Right cardiac atrium (tissue), 5 donors: ENCODE data around the gene ASB17. TPM values are rescaled to one million over a fixed set of nuclear protein-coding genes. Genes with fewer than 3 reads are reported as not detected.
"Not testable (repeated sequence)": the region's sequence is repeated elsewhere in the genome, so short reads cannot be mapped to it uniquely, and the experiment has no call there.

Experiments
- ATAC-seq, 2 donors: fragments of 200-7000 bp; cut with Tn5 transposase; one replicate each; pipeline versions ENCODE4 v1.8.0 to v1.9.1; 2020; ENCODE audit warnings: moderate library complexity in 2 of 2, mild to moderate bottlenecking in 1 of 2
- DNase-seq, 3 donors: peaks; one replicate each; pipeline ENCODE4 v3.0.0-alpha.2; 2020
- H3K27ac ChIP-seq: one replicate; pipeline ENCODE4 v1.5.1; 2013; ENCODE audit warnings: mild to moderate bottlenecking, low read length, control low read depth, moderate library complexity
- H3K27me3 ChIP-seq: one replicate; pipeline ENCODE4 v1.6.1; 2013; ENCODE audit not compliant: control insufficient read depth, insufficient read depth
- H3K4me1 ChIP-seq: one replicate; pipeline ENCODE4 v1.6.1; 2013; ENCODE audit warnings: low read length; ENCODE audit not compliant: control insufficient read depth, insufficient read depth
- H3K4me3 ChIP-seq: one replicate; pipeline ENCODE4 v1.5.1; 2013; ENCODE audit warnings: low read length, control low read depth
- H3K9me3 ChIP-seq: one replicate; pipeline ENCODE4 v1.6.1; 2013; ENCODE audit warnings: low read length; ENCODE audit not compliant: control insufficient read depth
- WGBS: extraction: QIAGEN DNeasy Blood & Tissue Kit; methylation state at CpG from one replicate; pipeline ENCODE4 v1.1.7; 2013; 5-methylcytosine and 5-hydroxymethylcytosine counted together
- intact Hi-C, 4 donors: fragments of 100-400 bp; cut with DNase I; formaldehyde crosslinking; loops; one replicate each; pipeline versions ENCODE4 v1.11.0 to v1.14.0; 2022 to 2023
- long read RNA-seq, 4 donors: library from polyadenylated mRNA; unstranded; transcript quantifications; one replicate each; pipeline ENCODE4 v2.0.0, GENCODE V29; 2020 to 2021
- polyA plus RNA-seq: library from polyadenylated mRNA; stranded (reverse); fragments of 200-250 nt; gene quantifications from one replicate; pipeline ENCODE4 v1.2.3, GENCODE V29; 2013
- total RNA-seq, 4 donors: library from RNA; stranded (reverse); fragmentation: NEBNext Ultra II Directional; extraction: Animal tissue kit (Norgen Biotek cat#: 25700); gene quantifications; one replicate each; pipeline ENCODE4 v1.2.1, GENCODE V29; 2021
- donor health status: healthy with polysubstance abuse.
- donor health status: DM: no; HTN: yes; CAD: no.
- donor health status: DM: no; HTN: no; CAD: no.
- donor health status: DM: no; HTN: yes; CAD: no; lungs with severe emphysema.
- donor health status: DM: yes; HTN: yes; CAD: no.

Gene ASB17, protein sequence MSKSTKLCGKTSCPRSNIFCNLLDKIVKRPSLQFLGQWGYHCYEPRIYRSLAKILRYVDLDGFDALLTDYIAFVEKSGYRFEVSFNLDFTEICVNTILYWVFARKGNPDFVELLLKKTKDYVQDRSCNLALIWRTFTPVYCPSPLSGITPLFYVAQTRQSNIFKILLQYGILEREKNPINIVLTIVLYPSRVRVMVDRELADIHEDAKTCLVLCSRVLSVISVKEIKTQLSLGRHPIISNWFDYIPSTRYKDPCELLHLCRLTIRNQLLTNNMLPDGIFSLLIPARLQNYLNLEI
- total RNA-seq (not detected), polyA plus RNA-seq (not detected)
- long read RNA-seq, donor 1: 0 reads
- long read RNA-seq, donor 2: 0 reads
- long read RNA-seq, donor 3: 0 reads
- long read RNA-seq, donor 4: 0 reads

DNA sequence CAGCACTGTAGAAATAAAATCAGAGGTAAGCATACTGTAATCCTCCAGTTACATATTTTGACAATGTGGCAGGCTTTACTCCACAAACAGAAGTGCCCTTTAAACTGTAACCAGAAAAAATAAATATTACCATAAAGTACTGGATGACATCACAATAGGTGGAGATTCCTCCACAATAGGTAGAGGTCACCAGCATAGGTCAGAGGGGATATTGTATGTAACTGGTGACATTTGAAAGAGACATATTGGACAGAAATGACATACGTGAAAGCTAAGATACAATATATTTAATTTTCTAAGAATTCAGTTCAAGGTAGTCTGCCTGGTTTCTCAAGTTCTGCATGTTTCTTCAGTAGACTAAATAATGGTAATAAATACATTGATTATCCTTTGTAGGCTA, at the start of gene ASB17:
TSS of gene ASB17 (minus strand) at position 101 of the 400 bp plus-strand sequence. CDS start 113 bp downstream, outside the sequence.
- Histone ChIP-seq H3K27ac (no peak within 1 kb of the TSS), H3K9me3 (no peaks in the 10 kb centered on the region), H3K4me1 (no peaks in the 10 kb centered on the region), H3K27me3 (no peaks in the 10 kb centered on the region), H3K4me3 (no peak within 1 kb of the TSS)
- WGBS: 85% methylated on average over 1 of the region's 1 CpG
- DNase-seq (no peak), ATAC-seq (no peak)
- intact Hi-C loops: no loop called here

DNA sequence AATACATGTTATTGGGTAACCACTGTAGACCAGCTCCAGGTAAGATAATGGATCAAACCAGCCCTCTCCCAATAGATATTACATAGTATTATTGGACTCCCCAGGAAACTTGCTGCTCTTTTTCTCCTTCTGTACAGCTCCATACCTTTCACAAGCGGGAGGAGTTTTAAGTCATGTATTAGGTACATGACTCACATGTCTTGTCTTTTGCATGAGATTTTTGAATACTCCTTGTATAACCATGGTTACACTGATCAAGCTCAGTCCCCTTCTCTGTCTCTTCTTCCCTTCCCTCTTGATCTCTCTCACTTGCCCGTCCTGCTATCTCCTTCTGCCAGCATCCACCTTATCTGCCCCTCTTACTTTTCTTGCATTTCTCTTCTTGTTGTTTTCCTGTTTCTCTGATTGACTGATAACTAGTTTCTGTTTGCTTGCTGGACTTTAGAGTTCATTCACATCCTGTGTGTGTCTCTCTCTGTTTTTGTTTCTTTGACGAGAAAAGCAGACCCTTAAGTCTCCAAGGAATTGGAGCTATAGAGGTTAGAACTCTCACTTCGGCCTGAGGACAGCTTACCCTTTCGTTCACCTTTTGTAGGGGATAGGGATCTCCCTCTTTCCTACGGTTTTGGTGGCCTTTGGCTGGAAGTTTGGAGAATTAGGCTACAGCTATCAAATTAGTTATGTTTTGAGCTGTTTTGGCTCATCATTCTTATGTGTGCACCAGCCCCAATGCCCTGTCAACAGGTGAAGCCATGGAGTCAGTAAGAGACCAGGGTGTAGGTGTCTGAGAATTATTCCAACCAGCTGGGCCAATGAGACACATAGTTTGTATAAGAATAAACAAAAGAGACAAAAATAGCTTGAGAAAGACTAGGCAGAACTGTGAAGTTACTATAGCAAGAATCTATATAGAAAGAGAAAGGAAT, 49.0 kb upstream of the ASB17 start:
- Histone ChIP-seq H3K27ac (no peak overlapping the region), H3K27me3 (no peaks in the 10 kb centered on the region), H3K4me3 (no peak overlapping the region), H3K9me3 (no peaks in the 10 kb centered on the region), H3K4me1 (no peaks in the 10 kb centered on the region)
- no peak for DNase-seq
- 59% methylated on average over 6 of the region's 6 CpGs for WGBS
- intact Hi-C loops: no loop called here
- ATAC-seq: no peak

DNA sequence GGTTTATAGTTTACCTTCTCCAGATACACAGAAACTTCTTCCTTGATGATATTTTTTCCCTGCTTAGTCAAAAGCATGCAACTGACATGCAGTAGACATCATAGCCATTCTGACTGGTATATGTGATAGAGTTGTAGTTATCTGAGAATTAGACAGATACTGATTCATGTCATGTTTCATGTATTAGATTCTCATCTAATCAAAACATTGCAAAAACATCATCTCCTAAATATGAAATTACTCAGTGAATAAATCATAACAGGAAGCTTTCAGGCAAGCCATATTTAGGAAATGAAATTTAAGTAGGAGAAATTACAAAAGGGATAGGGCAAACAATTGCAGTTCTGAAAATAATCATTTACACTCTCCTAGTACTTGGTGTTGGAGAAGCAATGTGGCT, 38.4 kb upstream of the ASB17 start:
- no peaks in the 10 kb centered on the region for H3K9me3 ChIP-seq
- intact Hi-C loops: no loop called here
- ATAC-seq (no peak), DNase-seq (no peak)
- no peak overlapping the region for H3K4me3 ChIP-seq
- H3K4me1 ChIP-seq: no peaks in the 10 kb centered on the region
- H3K27me3 ChIP-seq: no peaks in the 10 kb centered on the region
- H3K27ac ChIP-seq: no peak overlapping the region

DNA sequence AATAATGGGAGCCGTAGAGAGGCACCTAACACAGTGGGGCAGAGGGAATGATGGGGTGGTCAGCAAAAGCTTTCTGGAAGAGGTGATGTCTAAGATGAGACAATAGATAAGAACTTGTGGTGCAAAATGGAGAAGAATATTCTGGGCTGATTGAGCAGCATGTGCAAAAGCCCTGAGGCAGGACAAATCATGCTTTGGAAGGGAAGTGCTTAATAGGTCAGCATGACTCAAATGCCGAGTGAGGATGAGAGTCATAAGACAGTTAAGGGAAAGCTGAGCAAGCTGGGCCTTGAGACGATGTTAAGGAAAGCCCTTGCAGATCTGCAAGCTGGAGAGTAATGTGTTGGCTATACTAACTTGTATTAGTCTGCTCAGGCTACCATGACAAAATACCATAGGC, 37.3 kb upstream of the ASB17 start:
- H3K4me1 ChIP-seq: no peaks in the 10 kb centered on the region
- no peaks in the 10 kb centered on the region for H3K9me3 ChIP-seq
- H3K27me3 ChIP-seq: no peaks in the 10 kb centered on the region
- WGBS: 78% methylated on average over 3 of the region's 3 CpGs
- no peak overlapping the region for H3K4me3 ChIP-seq
- intact Hi-C loops: no loop called here
- DNase-seq: no peak
- no peak for ATAC-seq
- H3K27ac ChIP-seq: no peak overlapping the region

DNA sequence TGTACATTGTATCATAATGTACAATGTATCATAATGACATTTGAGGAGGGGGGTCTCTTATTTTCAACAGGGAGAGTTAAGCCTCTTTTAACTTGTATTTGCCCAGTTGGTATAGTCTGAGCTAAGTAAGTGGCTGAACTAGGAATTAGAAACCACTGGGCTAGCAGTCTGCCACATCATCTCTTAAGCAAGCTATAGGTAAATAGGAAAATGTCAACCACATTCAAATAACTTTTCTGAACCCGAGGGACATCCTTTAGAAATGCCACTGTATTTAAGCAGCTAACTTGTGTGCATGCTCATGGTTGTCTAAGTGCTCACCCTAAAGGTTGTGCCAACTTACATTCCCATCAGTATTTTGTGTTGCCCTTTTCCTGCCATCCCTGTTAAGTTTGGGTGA, 35.5 kb upstream of the ASB17 start:
- Histone ChIP-seq H3K9me3 (no peaks in the 10 kb centered on the region), H3K4me3 (no peak overlapping the region), H3K27ac (no peak overlapping the region), H3K4me1 (no peaks in the 10 kb centered on the region), H3K27me3 (no peaks in the 10 kb centered on the region)
- ATAC-seq (no peak), DNase-seq (no peak)
- 67% methylated on average over 1 of the region's 1 CpG for WGBS
- intact Hi-C loops: no loop called here

DNA sequence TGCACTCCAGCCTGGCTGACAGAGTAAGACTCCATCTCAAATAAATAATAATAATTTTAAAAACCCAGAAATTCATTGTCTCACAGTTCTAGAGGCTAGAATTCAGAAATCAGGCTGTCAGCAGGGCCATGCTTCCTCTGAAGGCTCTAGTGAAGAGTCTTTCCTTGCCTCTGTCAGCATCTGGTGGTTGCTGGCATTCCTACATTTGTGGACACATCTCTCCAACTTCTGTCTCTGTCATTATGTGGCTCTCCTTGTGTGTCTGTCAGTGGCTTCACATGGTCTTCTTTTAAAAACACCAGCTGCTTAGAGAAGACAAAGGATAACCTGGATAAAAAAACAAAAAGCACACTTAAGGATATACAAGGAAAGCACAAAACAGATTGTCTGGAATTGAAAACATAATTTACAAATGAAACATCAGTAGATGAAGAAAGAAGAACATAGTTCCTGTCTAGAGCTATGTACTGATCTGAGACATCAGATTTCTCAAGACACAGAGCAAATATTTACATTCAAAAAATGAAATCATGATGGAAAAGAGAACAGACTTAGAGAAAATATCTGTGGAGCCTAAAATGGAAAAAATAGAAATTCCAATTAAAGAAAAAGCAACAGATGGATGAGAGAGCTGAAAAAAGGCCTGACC, 32.7 kb upstream of the ASB17 start:
- intact Hi-C loops: no loop called here
- Histone ChIP-seq H3K4me3 (no peak overlapping the region), H3K27me3 (no peaks in the 10 kb centered on the region), H3K9me3 (no peaks in the 10 kb centered on the region), H3K4me1 (no peaks in the 10 kb centered on the region), H3K27ac (no peak overlapping the region)
- DNase-seq (no peak), ATAC-seq (no peak)

DNA sequence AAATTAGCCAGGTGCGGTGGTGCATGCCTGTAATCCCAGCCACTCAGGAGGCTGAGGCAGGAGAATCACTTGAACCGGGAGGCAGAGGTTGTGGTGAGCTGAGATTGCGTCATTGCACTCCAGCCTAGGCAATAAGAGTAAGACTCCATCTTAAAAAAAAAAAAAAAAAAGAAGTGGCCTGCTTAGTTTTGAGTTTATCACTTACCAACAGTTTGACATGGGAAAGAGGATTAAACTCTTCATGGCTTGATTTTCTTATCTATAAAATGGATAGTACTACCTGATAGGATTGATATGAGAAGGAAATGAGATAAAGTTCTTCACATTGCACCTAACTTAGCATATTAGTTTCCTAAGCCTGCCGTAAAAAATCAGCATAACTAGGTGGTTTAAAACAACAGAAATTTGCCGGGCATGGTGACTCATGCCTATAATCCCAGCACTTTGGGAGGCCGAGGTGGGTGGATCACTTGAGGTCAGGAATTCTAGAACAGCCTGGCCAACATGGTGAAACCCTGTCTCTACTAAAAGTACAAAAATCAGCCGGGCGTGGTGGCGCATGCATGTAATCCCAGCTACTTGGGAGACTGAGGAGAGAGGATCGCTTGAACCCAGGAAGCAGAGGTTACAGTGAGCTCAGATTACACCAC, 32.0 kb upstream of the ASB17 start:
- intact Hi-C loops, H3K4me1 ChIP-seq, H3K4me3 ChIP-seq, H3K27me3 ChIP-seq, ATAC-seq, H3K27ac ChIP-seq, DNase-seq, H3K9me3 ChIP-seq: not testable (repeated sequence)
- 69% methylated on average over 10 of the region's 10 CpGs for WGBS

DNA sequence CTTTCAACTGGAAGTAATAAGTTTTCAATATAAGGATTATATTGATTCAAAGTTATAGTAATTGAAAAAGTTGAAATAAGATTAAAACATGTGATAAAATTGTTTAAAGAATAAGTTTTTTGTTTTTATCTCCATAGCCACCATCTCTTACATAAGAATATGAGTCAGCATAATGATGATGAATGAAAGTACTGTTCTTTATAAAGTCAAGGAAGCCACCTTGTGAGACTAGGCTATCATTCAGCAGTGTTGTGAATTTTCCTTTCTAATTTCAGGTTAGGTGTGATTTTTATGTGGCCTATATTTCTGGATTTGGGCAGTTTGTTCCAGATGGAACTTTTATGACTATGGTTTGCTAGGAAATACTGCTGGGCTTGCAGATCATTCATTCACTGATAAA, 22.4 kb upstream of the ASB17 start:
- Histone ChIP-seq H3K27ac (no peak overlapping the region), H3K4me3 (no peak overlapping the region)

DNA sequence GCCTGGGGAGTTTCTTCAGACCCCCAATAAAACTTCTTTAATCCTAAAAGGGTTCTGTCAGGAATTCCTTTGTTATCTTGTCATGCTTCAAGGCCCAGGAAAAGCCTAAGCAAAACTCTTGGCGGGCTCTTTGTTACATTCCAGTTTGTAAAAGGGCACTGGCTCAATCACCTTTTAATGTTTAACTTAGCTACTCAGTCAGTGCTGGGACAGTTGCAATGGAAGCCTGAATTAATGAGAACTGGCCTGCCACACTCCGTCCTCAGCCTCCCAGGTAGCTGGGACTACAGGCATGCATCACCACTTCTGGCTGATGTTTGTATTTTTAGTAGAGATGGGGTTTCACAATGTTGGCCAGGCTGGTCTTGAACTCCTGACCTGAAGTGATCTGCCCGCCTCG, 21.3 kb upstream of the ASB17 start:
- intact Hi-C loops: no loop called here
- Histone ChIP-seq H3K9me3 (no peaks in the 10 kb centered on the region), H3K4me1 (no peaks in the 10 kb centered on the region), H3K4me3 (no peak overlapping the region), H3K27me3 (no peaks in the 10 kb centered on the region), H3K27ac (no peak overlapping the region)
- WGBS: 90% methylated on average over 4 of the region's 4 CpGs
- no peak for DNase-seq
- ATAC-seq: no peak

More for the DNA sequence above, 22.4 kb upstream of the ASB17 start:
- ATAC-seq (no peak), DNase-seq (no peak)
- Histone ChIP-seq H3K4me1 (no peaks in the 10 kb centered on the region), H3K9me3 (no peaks in the 10 kb centered on the region), H3K27me3 (no peaks in the 10 kb centered on the region)
- intact Hi-C loops: no loop called here

DNA sequence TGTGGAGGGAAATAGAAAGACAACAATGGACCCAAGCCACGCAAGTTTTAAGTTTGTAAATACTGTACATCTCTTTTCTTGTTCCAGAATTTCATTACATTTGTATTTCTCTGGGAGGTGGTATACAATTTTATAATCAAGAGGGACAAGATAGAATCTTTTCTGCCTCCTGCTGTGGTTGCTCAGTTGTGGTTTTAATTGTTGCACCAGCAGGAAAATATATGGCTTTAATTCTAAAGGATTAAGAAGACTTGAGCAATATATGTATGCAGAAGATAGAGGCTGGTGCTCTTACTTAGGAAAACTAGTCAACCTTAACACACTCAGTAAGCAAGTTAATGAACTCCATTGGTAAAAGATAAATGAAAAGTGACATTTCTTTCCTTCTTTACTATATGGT, 19.8 kb upstream of the ASB17 start:
- no peaks in the 10 kb centered on the region for H3K4me1 ChIP-seq
- 86% methylated on average over 1 of the region's 1 CpG for WGBS
- intact Hi-C loops: no loop called here
- no peak for DNase-seq
- H3K27ac ChIP-seq: no peak overlapping the region
- H3K4me3 ChIP-seq: no peak overlapping the region
- H3K9me3 ChIP-seq: no peaks in the 10 kb centered on the region
- ATAC-seq: no peak
- no peaks in the 10 kb centered on the region for H3K27me3 ChIP-seq

DNA sequence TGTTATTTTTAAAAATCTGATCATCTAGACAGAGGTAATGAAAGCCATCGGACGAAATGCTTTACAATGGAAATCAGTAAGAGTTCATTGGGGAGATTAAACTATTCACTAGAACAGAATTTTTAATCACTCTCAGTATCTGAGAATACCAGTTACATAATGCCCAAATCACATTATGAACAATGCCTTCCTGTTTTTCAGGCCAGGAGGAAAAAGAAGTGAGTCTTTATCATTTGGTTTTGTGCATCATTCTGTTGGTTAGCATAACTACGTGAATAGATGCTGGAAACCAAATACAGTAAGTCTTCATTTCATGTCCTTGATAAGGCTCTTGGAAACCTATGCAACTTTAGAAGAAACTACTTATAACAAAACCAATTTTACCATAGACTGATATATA, 18.0 kb upstream of the ASB17 start:
- H3K27me3 ChIP-seq: no peaks in the 10 kb centered on the region
- H3K4me3 ChIP-seq: no peak overlapping the region
- DNase-seq (no peak), ATAC-seq (no peak)
- WGBS: 77% methylated on average over 3 of the region's 3 CpGs
- H3K27ac ChIP-seq: no peak overlapping the region
- H3K4me1 ChIP-seq: no peaks in the 10 kb centered on the region
- intact Hi-C loops: no loop called here
- no peaks in the 10 kb centered on the region for H3K9me3 ChIP-seq
